22Rv1 (cell line): ENCODE results near the gene MSI2.

Experiments
- H3K27ac ChIP-seq: fragments of 450-650 bp; 2 replicates; pipeline ENCODE4 v1.5.1; 2017
- CTCF ChIP-seq: fragments of 450-650 bp; IDR thresholded peaks from 2 replicates; pipeline ENCODE4 v1.5.1; 2017; ENCODE audit warnings: mild to moderate bottlenecking
- ZFX ChIP-seq: fragments of 450-650 bp; IDR thresholded peaks from 2 replicates; pipeline ENCODE4 v1.6.1; 2017; ENCODE audit warnings: antibody characterized with exemption, borderline replicate concordance

The MSI2 gene

DNA sequence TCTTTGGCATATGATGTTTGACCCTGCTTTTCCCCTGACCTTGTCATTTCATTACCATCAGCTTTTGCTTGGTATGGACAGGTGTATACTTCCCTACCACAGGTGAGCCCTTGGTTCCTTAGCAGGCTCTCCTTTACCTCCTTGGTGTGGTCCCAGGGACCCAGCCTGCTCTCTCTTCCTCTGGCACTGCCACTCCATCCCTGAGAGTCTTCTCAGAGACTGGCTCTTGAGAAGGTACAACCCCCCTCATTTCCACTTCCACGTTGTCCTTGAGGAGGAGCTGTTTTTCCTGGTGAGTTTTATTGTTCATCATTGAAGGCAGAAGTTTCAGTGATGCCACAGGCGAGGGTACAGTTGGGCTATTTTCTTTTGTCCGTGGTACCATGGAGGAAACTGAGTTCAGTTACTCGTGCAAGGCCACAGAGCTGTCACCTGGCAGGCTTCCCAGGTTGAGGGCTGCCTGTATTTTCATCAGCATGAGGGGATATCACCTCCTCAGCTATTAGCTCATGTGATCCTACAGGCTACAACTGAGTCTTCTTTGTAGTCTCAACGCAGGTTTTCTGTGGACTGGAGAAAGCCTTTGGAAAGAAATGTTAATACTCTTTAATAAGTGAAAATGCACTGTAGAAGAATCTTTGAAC lies 52.3 kb downstream of the MSI2 start:
- TF ChIP-seq CTCF: no peak
- TF ChIP-seq ZFX: no peak
- no peak overlapping the region for H3K27ac ChIP-seq

- no peak for TF ChIP-seq ZFX
- TF ChIP-seq CTCF: no peak
- no peak overlapping the region for H3K27ac ChIP-seq
Observed at GRCh38 chr17:57309479-57309878, 53.2 kb downstream of the MSI2 start.

DNA sequence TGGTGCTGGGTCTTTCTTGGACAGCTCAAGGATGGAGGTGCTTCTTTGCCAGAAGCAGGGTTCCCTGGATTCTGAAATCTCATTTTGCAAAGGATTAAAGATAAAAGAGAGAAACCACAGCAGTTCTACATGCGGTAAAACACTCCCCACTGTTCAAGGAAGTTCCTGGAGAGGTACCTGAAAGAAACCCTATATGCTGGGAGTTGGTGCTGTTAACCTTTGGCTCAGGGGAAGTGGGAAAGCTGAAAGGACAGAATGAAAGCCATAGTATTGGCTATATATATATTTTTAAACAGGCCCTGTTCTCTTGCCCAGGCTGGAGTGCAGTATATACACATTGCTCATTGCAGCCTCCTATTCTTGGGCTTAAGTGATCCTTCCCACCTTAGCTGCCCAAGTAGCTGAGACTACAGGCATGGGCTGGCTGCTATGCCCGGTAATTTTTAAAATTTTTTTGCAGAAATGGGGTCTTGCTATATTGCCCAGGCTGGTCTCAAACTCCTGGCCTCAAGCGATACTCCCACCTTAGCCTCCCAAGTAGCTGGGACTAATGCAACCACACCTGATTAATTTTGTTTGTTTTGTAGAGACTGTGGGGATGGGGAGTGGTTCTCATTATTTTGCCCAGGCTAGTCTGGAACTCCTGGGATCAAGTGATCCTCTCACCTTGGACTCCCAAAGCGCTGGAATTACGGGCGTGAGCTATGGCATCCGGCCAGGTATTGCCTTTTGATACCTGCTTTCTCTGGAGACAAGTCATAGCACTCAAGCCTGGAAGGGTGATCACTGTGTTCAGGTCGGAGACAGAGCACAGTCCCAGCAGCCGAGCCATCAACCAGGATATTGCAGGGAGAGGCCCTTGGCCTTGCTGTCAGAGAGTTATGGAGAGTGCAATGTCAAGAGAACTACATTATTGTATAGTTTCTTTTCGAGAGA lies 55.2 kb downstream of the MSI2 start:
- no peak for TF ChIP-seq ZFX
- TF ChIP-seq CTCF: no peak
- H3K27ac ChIP-seq: no peak overlapping the region

DNA sequence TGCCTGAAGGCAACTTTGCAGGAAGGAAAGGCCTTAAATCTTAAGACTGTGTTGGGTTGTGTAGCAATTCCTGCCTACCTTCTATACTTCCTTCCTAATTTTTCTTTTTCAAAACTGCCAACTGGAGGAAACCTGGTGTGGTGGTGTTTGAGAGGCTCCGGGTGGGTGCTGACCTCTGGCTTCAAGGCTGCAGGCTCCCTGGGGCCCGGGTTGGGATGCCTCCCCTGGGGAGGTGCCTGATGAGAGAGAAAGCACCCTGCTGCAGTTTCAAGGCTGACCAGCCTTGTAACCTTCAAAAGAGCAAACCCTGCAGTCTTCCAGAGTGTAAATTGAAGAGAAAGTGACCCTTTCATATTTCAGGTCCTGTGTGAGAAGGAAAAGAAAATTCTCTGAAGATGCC lies 55.9 kb downstream of the MSI2 start:
- no peak overlapping the region for H3K27ac ChIP-seq
- no peak for TF ChIP-seq CTCF
- TF ChIP-seq ZFX: no peak

DNA sequence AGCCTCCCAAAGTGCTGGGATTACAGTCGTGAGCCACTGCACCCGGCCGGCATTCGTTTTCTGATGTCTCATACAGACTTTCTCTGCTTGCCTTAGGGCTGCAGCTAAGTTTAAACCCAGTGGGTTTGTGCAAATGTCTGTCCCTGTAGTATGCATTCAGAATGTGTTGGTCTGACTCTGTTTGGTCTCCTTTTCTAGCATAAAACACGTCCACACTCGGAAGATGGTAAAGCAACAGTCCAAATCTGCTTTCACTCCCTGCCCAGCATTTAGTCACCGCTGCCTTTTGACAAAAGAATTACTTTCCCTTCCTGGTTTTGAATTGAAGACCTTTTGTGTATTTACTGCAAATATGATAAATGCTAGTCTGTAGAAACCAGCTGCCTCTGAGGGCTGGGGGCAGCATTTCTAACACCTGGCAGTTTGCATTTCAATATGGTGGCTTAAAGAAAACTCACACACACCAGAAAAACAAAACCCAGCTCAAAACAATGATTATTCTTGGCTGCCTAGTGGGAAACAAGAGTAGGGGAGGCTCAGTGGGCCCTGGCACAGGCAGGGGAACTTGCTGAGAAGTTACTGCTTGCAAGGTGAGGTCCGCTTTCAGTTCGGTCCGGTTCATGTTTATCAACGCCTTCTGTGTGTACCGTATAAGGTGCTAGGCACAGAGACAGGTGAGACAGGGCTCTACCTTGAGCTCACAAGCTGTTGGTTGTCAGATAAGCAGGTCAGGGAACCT lies 56.9 kb downstream of the MSI2 start:
- no peak overlapping the region for H3K27ac ChIP-seq
- TF ChIP-seq ZFX (no peak), CTCF (no peak)

- no peak for TF ChIP-seq CTCF
- TF ChIP-seq ZFX: no peak
- H3K27ac ChIP-seq: no peak overlapping the region
Observed at GRCh38 chr17:57315061-57316015, 59.0 kb downstream of the MSI2 start.
